Femur (tissue), 1 donor: ENCODE measurements around the gene CCDC158.

ENCODE experiments used
- DNase-seq: peaks from one replicate; pipeline ENCODE4 v3.0.0-alpha.2; 2017

CCDC158 gene

DNA sequence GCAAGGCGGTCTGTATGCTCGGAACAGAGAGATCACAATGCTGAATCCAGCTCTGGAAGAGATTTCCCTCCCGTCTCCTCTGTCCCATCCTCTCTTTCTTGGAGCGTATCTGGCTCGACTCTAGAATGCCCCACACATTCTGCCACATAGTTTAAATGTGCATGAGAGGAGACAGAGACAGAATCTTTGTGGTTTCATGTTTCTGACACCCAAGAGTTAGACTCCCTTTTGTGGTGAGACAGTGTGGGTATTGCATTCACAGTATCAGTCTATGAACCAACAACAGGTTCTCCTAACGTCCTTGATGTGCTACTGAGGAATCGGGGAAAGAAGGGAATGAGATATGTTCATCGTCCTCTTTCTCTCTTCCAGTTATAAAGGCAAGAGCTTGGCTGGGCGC, 144.1 kb downstream of the CCDC158 start:
- DNase-seq, result no peak

GRCh38 chr4:76275486-76276124, 145.3 kb downstream of the CCDC158 start:
- DNase-seq, result no peak

- no peak for DNase-seq
These were observed 147.9 kb downstream of the CCDC158 start for GRCh38 chr4:76272999-76273398.

DNA sequence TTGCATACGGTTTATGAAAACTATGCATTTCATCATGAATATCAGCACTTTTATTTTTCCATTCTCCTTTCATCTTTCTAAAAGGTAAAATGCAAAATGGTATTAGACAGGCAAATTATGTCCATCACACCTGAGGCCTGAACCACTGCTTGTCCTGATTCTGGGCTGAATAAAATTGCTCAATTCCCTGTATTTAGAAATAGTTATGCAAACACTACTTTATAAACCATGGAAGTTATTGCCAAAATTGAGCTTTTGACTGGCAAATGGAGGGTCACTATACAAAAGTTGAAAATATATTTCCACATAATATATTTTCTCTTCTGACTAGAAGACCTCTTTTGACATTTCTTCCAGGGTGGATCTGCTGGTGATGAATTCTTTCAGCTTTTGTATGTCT, 148.4 kb downstream of the CCDC158 start:
- DNase-seq, result no peak

GRCh38 chr4:76272073-76272472, 148.9 kb downstream of the CCDC158 start:
- DNase-seq, result no peak

DNA sequence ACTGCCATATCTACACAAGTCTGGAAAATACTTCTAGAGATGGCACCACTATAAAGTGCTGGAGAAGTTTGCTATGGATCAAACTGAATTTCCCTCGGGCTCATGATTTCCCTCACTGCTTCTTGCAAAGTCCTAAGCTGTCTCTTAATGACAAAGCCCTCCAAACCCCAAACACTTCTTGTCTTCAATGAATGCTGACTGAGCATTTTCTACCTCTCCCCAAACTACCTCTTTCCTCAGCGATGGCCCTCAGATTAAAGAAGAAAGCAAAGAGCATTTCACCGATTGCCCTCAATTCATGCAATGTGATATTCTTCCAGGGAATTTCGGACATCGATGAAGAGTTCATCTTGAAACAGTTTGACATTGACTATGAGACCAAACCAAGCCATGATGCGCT, 149.7 kb downstream of the CCDC158 start:
- no peak for DNase-seq

- no peak for DNase-seq
These were observed 150.4 kb downstream of the CCDC158 start for GRCh38 chr4:76270244-76271175.

GRCh38 chr4:76267811-76268210, 153.1 kb downstream of the CCDC158 start:
- no peak for DNase-seq

DNA sequence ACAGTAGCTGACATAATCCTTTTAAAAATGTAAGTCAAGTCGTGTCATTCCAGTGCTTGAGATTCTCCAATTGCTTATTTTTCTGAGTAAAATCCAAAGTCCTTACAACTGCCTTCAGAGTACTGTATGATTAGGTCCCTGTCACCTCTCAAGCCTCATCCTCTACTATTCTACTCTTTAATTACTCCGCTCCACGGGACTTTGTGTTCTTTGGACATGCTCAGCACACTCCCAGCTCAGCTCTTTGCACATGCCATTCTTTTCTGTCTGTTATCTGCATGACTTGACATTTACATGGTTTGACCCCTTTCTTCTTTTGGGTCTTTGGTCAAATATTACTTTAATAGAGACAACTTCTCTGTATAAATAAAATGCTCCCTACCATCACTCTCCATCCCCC, 154.3 kb downstream of the CCDC158 start:
- no peak for DNase-seq

GRCh38 chr4:76265631-76266218, 155.2 kb downstream of the CCDC158 start:
- no peak for DNase-seq
